Raji (cell line): ENCODE results near the gene ORM2.
"Not testable (repeated sequence)": the region's sequence is repeated elsewhere in the genome, so short reads cannot be mapped to it uniquely, and the experiment has no call there.

Experiments
- POLR2A ChIP-seq: IDR thresholded peaks from 2 replicates; pipeline ENCODE4 v1.6.1; 2011; ENCODE audit warnings: low read depth, low read length, control low read depth; ENCODE audit not compliant: insufficient read depth

ORM2 gene

DNA sequence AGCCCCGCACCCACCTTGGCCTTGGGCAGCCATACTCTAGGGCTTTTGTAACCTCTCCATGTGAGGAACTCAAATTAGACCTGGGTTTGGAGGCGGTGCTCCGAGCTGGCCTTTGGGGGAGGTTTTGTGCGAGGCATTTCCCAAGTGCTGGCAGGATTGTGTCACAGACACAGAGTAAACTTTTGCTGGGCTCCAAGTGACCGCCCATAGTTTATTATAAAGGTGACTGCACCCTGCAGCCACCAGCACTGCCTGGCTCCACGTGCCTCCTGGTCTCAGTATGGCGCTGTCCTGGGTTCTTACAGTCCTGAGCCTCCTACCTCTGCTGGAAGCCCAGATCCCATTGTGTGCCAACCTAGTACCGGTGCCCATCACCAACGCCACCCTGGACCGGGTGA lies at the start of gene ORM2:
Gene ORM2 (plus strand): TSS at position 245 of the 398 bp plus-strand sequence. CDS start 36 bp downstream, at position 281.
- not testable (repeated sequence) for TF ChIP-seq POLR2A

- no peak for TF ChIP-seq POLR2A
These were observed 48.8 kb upstream of the ORM2 start for GRCh38 chr9:114280636-114281472.

GRCh38 chr9:114281473-114282103 lies 48.1 kb upstream of the ORM2 start:
- TF ChIP-seq POLR2A, result no peak

- no peak for TF ChIP-seq POLR2A
These were observed 47.6 kb upstream of the ORM2 start for GRCh38 chr9:114282104-114282485.

DNA sequence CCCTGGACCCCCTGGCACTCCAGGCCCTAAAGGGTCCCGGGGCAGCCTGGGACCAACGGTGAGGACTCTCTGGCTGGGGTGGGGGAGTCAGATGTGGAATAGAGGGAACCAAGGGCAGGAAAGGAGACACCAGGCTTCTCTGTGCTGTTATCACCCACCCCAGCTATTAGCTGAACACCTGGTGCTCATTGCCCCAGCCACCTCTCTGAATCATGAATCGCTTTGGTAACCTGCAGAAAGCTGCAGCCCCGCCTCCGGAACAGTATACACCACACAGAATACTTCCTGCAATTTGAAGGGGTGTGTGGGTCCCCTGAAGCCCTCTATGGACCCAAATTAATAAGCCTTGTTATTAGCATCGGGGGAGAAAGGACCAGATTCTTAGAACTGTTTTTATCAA lies 47.2 kb upstream of the ORM2 start:
- no peak for TF ChIP-seq POLR2A

GRCh38 chr9:114282926-114283325 lies 46.7 kb upstream of the ORM2 start:
- no peak for TF ChIP-seq POLR2A

DNA sequence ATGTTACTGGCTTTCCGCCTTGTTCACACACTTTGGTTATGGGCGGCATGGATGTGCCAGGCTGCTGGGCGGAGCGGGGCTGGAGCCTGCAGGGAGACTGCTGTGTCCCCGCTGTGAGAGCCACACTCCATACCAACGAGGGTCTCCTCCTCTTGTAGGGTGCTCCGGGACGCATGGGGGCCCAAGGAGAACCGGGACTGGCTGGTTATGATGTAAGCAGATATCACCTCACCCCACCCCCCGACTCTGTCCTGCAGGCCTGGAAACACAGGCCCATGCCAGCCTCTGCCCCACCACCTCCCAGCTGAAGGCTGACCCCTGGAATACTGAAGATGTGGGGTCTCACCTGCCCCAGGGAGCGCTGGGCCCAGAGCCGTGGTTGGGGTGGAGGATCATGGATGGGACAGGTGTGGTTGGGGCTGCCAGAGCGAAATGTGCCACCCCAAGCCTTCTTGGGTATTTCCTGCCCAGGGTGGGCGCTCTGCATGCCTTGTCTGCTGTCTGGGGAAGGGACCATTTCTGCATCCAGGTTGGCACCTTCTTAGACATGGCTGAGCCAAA lies 46.0 kb upstream of the ORM2 start:
- TF ChIP-seq POLR2A, result no peak

GRCh38 chr9:114284316-114285060 lies 45.2 kb upstream of the ORM2 start:
- TF ChIP-seq POLR2A, result no peak

DNA sequence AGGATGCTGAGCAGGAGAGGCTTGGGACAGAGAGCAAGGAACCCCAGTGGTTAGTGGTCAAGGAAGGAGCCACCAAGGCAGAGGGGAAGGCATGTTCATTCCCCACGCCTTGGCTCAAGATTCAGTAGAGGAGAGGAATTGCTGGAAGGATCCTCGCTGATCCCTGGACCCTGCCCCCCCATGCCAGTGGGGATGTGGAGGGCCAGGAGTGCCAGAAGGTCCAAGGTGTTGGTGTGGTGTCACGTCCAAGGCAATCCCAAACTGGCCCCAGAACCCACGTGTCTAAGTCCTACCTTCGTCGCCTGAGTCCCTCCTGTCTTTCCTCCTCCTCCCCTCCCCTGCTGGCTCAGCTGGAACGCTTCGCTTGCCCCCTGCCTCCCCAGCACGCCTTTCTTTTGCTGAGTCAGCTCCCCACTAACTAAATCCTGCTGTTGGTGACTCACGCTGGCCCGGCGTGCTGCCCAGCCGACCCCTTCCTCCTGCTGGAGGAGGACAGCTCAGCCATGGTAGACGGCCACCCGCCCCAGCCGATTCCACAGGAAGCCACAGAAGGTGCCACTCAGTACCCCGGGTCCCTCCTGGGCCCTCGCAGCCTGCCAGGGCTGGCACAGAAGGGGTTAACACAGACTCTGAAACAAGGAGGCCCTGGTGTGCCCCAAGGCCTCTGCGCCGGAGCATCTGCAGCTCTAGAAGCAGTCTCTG lies 44.4 kb upstream of the ORM2 start:
- TF ChIP-seq POLR2A, result no peak

GRCh38 chr9:114286146-114286679 lies 43.5 kb upstream of the ORM2 start:
- no peak for TF ChIP-seq POLR2A

- TF ChIP-seq POLR2A, result no peak
These were observed 42.5 kb upstream of the ORM2 start for GRCh38 chr9:114287001-114287762.

GRCh38 chr9:114287763-114288192 lies 41.9 kb upstream of the ORM2 start:
- no peak for TF ChIP-seq POLR2A

GRCh38 chr9:114288193-114289091 lies 41.2 kb upstream of the ORM2 start:
- no peak for TF ChIP-seq POLR2A
